AG04449 (cell line): ENCODE results near the gene SIGLEC6.

ENCODE experiments used
- CTCF ChIA-PET: fragments of 350-600 bp; formaldehyde crosslinking; extraction: SDS; loops from one replicate; lab custom pipeline; 2021; ENCODE audit warnings: antibody characterized with exemption; lab: Yijun Ruan, JAX
- POLR2A ChIA-PET: fragments of 400-600, 350-600 bp; formaldehyde crosslinking; extraction: SDS; loops from one replicate; lab custom pipeline; 2020; ENCODE audit warnings: antibody characterized with exemption, inconsistent platforms; lab: Yijun Ruan, JAX
- DNase-seq: peaks from one replicate; pipeline ENCODE4 v3.0.0-alpha.2; 2010; ENCODE audit warnings: low read depth, low spot score
- H3K4me3 ChIP-seq: 2 replicates; pipeline ENCODE4 v1.5.1; 2011; ENCODE audit warnings: low read depth, mild to moderate bottlenecking, control low read depth, low read length
- TF ChIP-seq, protein P1 (sequence below): IDR thresholded peaks from one replicate; pipeline ENCODE4 v1.5.1; 2011; ENCODE audit warnings: mild to moderate bottlenecking, moderate library complexity, low read length, control low read depth, inconsistent platforms; ENCODE audit not compliant: insufficient read depth; ENCODE audit errors: missing control alignments

SIGLEC6 gene

DNA sequence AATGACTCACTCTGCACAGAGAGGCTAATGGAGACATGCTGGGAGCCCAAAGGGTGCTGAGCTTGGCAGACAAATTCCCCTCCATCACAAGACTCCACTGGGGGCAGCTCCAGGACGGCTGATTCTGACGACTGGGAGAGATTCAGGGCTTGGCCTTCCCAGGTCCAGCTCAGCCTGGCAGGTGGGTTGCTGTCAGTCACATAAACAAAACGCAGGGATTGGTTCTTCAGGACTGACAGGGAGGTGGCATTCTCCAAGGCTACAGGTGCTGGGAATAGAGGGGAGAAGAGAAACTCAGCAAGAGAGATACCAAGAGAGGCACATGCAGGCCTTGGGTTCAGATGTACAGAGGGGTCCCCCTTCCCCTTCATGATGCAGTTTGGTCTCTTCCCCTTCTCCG, 28.9 kb upstream of the SIGLEC6 start:
- no peak for DNase-seq
- ChIA-PET CTCF (no interaction called here), POLR2A (no interaction called here)
- no peak overlapping the region for H3K4me3 ChIP-seq
- TF ChIP-seq, protein P1, sequence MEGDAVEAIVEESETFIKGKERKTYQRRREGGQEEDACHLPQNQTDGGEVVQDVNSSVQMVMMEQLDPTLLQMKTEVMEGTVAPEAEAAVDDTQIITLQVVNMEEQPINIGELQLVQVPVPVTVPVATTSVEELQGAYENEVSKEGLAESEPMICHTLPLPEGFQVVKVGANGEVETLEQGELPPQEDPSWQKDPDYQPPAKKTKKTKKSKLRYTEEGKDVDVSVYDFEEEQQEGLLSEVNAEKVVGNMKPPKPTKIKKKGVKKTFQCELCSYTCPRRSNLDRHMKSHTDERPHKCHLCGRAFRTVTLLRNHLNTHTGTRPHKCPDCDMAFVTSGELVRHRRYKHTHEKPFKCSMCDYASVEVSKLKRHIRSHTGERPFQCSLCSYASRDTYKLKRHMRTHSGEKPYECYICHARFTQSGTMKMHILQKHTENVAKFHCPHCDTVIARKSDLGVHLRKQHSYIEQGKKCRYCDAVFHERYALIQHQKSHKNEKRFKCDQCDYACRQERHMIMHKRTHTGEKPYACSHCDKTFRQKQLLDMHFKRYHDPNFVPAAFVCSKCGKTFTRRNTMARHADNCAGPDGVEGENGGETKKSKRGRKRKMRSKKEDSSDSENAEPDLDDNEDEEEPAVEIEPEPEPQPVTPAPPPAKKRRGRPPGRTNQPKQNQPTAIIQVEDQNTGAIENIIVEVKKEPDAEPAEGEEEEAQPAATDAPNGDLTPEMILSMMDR = no peak

DNA sequence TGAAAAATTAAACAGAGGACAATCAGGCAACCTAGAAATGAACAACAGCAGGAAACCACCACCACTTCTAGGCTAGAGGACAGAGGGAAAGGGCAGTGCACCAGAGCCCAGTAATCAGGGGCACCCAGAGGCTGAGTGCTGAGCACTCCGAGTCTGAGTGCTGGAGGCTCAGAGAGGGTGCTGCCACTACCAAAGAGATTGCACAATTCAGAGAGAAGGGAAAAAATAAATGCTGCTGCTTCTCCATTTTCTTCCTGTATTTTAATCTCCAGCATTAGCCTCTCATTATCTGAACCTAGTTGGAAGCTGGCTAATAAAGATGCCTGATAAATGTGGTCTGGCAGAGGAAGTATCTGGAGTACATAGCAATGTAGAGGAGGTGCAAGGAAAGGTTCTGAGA, 27.8 kb upstream of the SIGLEC6 start:
- TF ChIP-seq, protein P1 = no peak
- CTCF ChIA-PET = no interaction called here

DNA sequence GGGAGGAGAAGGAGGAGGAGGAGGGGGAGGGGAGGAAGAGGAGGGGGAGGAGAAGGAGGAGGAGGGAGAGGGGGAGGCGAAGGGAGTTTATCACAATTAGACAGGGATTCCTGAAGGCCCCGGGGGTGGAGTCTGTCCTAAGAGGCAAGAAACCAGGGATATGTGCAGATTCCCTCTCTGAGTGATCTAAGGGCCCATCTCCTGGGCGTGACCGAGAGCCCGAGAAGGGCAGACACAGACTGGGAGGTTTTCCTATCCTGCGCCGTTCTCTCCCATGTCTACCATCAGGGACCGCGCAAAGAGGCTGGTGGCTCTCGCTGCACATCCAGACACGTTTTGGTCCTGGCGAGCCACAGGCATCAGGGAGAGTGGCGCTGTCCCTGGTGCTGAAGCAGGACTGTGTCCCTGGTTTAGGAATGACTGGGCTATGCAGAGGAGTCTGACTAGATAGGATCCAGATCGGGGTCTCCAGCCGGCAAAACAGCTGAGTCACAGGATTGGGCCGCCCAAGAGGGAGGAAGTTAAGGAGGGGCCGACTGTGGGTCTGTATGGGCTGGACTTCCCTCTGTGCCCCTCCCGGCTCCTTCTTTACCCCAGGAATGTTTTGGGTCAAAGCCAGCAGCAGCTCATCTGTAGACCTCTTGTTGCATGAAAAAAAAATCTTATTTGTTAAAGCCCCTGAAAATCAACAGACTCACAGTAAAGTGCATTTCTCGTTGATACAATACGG, 21.7 kb upstream of the SIGLEC6 start:
- no peak overlapping the region for H3K4me3 ChIP-seq
- POLR2A ChIA-PET = no interaction called here
- CTCF ChIA-PET = interaction anchor here (1.5 kb wide), 2 partner anchors 39 to 132 kb away, joined by 4 to 7 read pairs; no protein-coding TSS in a partner anchor
- TF ChIP-seq, protein P1 = no peak
- DNase-seq = no peak

More for the DNA sequence above, 27.8 kb upstream of the SIGLEC6 start:
- DNase-seq = no peak
- no peak overlapping the region for H3K4me3 ChIP-seq
- POLR2A ChIA-PET = no interaction called here

DNA sequence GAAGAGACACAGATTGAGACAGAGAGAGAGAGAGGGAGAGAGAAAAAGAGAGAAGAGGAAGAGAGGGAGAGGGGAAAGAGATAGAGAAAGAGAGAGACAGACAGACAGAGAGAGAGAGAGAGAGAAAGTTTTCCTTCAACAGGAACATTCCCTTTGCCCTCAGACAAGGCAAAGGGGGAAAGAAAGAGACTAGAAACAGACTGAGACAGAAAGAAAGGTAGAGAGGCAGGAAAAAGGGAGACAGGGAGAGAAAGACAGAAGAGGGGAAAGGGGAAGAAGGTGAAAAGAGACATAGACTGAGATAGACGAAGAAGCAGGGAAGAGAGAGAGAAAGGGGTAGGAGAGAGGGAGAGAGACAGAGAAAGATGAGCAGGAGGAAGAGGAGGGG, 21.1 kb upstream of the SIGLEC6 start:
- TF ChIP-seq, protein P1 = no peak
- ChIA-PET CTCF (no interaction called here), POLR2A (no interaction called here)
- DNase-seq = no peak
- no peak overlapping the region for H3K4me3 ChIP-seq

DNA sequence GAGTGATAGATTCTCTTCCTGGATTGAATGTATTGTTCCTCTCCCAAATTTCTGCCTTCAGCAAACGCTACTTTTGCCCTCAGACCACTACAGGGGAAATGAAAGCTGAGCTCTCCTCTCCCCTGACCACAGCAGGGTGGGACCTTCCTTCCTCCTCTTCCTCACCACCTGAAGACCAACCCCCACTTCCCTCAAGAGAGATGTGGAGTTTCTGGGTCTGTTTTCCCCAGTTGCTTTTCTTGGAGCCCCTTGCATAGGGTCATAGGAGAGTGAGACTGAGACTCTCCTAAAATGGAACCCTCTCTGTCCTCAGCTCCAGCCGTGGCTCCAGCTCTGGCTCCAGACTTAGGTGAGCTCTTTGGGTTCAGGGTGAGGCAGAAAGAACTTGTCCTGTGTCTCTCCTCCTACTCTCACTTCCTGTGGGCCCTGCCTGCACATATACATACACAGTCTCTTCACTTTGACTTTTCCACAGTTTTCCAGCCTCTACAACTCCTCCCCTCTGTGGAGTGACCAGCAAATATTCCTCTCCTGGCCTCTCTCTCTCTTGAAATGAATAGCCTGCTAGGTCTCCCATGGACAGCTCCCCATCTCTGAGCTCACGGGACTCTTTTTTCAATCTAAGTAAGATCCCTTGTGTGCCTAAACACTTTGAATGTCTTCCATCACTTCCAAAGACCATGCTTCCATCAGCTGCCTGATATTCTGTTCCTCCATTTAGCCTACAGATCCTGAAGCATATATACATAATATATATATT, 20.4 kb upstream of the SIGLEC6 start:
- CTCF ChIA-PET = no interaction called here
- H3K4me3 ChIP-seq = no peak overlapping the region
- POLR2A ChIA-PET = no interaction called here
- TF ChIP-seq, protein P1 = no peak
- no peak for DNase-seq
